HEK293 (cell line): ENCODE data around the gene TRAPPC6A.

ENCODE experiments used
- CTCF ChIA-PET: fragments of 350-600 bp; formaldehyde crosslinking; extraction: SDS; loops from one replicate; lab custom pipeline; 2021; ENCODE audit warnings: antibody characterized with exemption; lab: Yijun Ruan, JAX
- POLR2A ChIA-PET: fragments of 300-600 bp; formaldehyde crosslinking; extraction: SDS; loops from one replicate; lab custom pipeline; 2020; ENCODE audit warnings: antibody characterized with exemption, inconsistent platforms; lab: Yijun Ruan, JAX
- H3K27ac ChIP-seq: fragments of 200-500 bp; sonication (Bioruptor generic); 2 replicates; pipeline ENCODE4 v1.5.1; 2014; ENCODE audit warnings: low read depth, low read length, control low read depth, inconsistent platforms; ENCODE audit errors: extremely low read depth
- H3K36me3 ChIP-seq, 2 experiments: fragments of 200-500 bp in 1 of 2; sonication (Bioruptor generic) in 1 of 2; 1 replicate in 1 of 2; 2 replicates in 1 of 2; pipeline ENCODE4 v1.5.1; 2014 to 2017; ENCODE audit warnings: inconsistent platforms in 2 of 2, low read length in 2 of 2; ENCODE audit not compliant: control insufficient read depth in 2 of 2, insufficient read depth in 1 of 2
- H3K4me1 ChIP-seq: fragments of 200-500 bp; sonication (Bioruptor generic); 2 replicates; pipeline ENCODE4 v1.5.1; 2014; ENCODE audit warnings: mild to moderate bottlenecking, low read length, inconsistent platforms; ENCODE audit not compliant: control insufficient read depth, insufficient read depth
- H3K4me3 ChIP-seq: 2 replicates; pipeline ENCODE4 v1.5.1; 2011; ENCODE audit warnings: low read depth, mild to moderate bottlenecking, control low read depth, low read length, moderate library complexity
- H3K9me3 ChIP-seq: fragments of 200-500 bp; sonication (Bioruptor generic); 2 replicates; pipeline ENCODE4 v1.5.1; 2014; ENCODE audit warnings: low read depth, low read length, inconsistent platforms; ENCODE audit not compliant: control insufficient read depth, insufficient read depth
- MEIS1 ChIP-seq: sonication (generic); formaldehyde crosslinking; IDR thresholded peaks from 2 replicates; pipeline ENCODE4 v1.8.1; 2022; ENCODE audit warnings: missing genetic modification reagents, mild to moderate bottlenecking, borderline replicate concordance
- SCRT1 ChIP-seq: fragments of 450-650 bp; formaldehyde crosslinking; IDR thresholded peaks from 2 replicates; pipeline ENCODE4 v1.5.1; 2016; ENCODE audit warnings: missing biosample characterization, missing genetic modification characterization, borderline replicate concordance
- WT1 ChIP-seq: fragments of 450-650 bp; formaldehyde crosslinking; IDR thresholded peaks from 2 replicates; pipeline ENCODE4 v1.5.1; 2016; ENCODE audit warnings: missing biosample characterization, missing genetic modification characterization
- ZBTB20 ChIP-seq: fragments of 450-650 bp; formaldehyde crosslinking; IDR thresholded peaks from 2 replicates; pipeline ENCODE4 v1.5.1; 2016; ENCODE audit warnings: missing biosample characterization, missing genetic modification characterization
- ZNF133 ChIP-seq: fragments of 450-650 bp; formaldehyde crosslinking; IDR thresholded peaks from 2 replicates; pipeline ENCODE4 v1.5.1; 2016; ENCODE audit warnings: missing biosample characterization, missing genetic modification characterization
- ZNF184 ChIP-seq: fragments of 450-650 bp; IDR thresholded peaks from 2 replicates; pipeline ENCODE4 v1.5.1; 2018; ENCODE audit warnings: missing biosample characterization, mild to moderate bottlenecking, missing genetic modification characterization
- ZNF2 ChIP-seq: fragments of 450-650 bp; formaldehyde crosslinking; IDR thresholded peaks from 2 replicates; pipeline ENCODE4 v1.5.1; 2016; ENCODE audit warnings: missing biosample characterization, missing genetic modification characterization
- ZNF366 ChIP-seq: fragments of 450-650 bp; formaldehyde crosslinking; conservative IDR thresholded peaks from 2 replicates; pipeline ENCODE4 v1.5.1; 2016; ENCODE audit warnings: missing biosample characterization, missing genetic modification characterization
- ZNF423 ChIP-seq: fragments of 450-650 bp; formaldehyde crosslinking; IDR thresholded peaks from 2 replicates; pipeline ENCODE4 v1.5.1; 2016; ENCODE audit warnings: missing biosample characterization, missing genetic modification characterization
- ZNF48 ChIP-seq: fragments of 450-650 bp; formaldehyde crosslinking; IDR thresholded peaks from 2 replicates; pipeline ENCODE4 v1.5.1; 2016; ENCODE audit warnings: missing biosample characterization, missing genetic modification characterization
- ZNF560 ChIP-seq: fragments of 450-650 bp; formaldehyde crosslinking; IDR thresholded peaks from 2 replicates; pipeline ENCODE4 v1.5.1; 2017; ENCODE audit warnings: missing biosample characterization, missing genetic modification characterization, borderline replicate concordance
- ZNF624 ChIP-seq: fragments of 450-650 bp; formaldehyde crosslinking; IDR thresholded peaks from 2 replicates; pipeline ENCODE4 v1.5.1; 2017; ENCODE audit warnings: missing biosample characterization, missing genetic modification characterization
- ZNF629 ChIP-seq: fragments of 450-650 bp; formaldehyde crosslinking; IDR thresholded peaks from 2 replicates; pipeline ENCODE4 v1.5.1; 2017; ENCODE audit warnings: missing biosample characterization, missing genetic modification characterization
- ZNF747 ChIP-seq: fragments of 450-650 bp; formaldehyde crosslinking; IDR thresholded peaks from 2 replicates; pipeline ENCODE4 v1.5.1; 2016; ENCODE audit warnings: missing biosample characterization, missing genetic modification characterization
- ZNF785 ChIP-seq: fragments of 450-650 bp; formaldehyde crosslinking; IDR thresholded peaks from 2 replicates; pipeline ENCODE4 v1.5.1; 2016; ENCODE audit warnings: missing biosample characterization, missing genetic modification characterization
- ZNF843 ChIP-seq: fragments of 450-650 bp; formaldehyde crosslinking; IDR thresholded peaks from 2 replicates; pipeline ENCODE4 v1.5.1; 2016; ENCODE audit warnings: missing biosample characterization, missing genetic modification characterization
- ZXDB ChIP-seq: fragments of 450-650 bp; formaldehyde crosslinking; IDR thresholded peaks from 2 replicates; pipeline ENCODE4 v1.5.1; 2016; ENCODE audit warnings: missing biosample characterization, missing genetic modification characterization
- TF ChIP-seq, protein P1 (sequence below): fragments of 450-650 bp; formaldehyde crosslinking; IDR thresholded peaks from 2 replicates; pipeline ENCODE4 v1.5.1; 2016; ENCODE audit warnings: missing biosample characterization, missing genetic modification characterization
- TF ChIP-seq, protein P2 (sequence below): fragments of 450-650 bp; formaldehyde crosslinking; IDR thresholded peaks from 2 replicates; pipeline ENCODE4 v1.5.1; 2016; ENCODE audit warnings: missing biosample characterization, missing genetic modification characterization, low read depth
- TF ChIP-seq, protein P3 (sequence below): fragments of 450-650 bp; formaldehyde crosslinking; IDR thresholded peaks from 2 replicates; pipeline ENCODE4; 2016; ENCODE audit warnings: missing biosample characterization, missing genetic modification characterization
- TF ChIP-seq, protein P4 (sequence below): fragments of 450-650 bp; formaldehyde crosslinking; IDR thresholded peaks from 2 replicates; pipeline ENCODE4 v1.5.1; 2017; ENCODE audit warnings: missing biosample characterization, missing genetic modification characterization
- TF ChIP-seq, protein P5 (sequence below): fragments of 450-650 bp; formaldehyde crosslinking; IDR thresholded peaks from 2 replicates; pipeline ENCODE4 v1.5.1; 2016; ENCODE audit warnings: missing biosample characterization, missing genetic modification characterization
- TF ChIP-seq, protein P6 (sequence below): IDR thresholded peaks from 2 replicates; pipeline ENCODE4 v1.6.1; 2011; ENCODE audit warnings: mild to moderate bottlenecking, low read depth, low read length, borderline replicate concordance

TRAPPC6A gene

DNA sequence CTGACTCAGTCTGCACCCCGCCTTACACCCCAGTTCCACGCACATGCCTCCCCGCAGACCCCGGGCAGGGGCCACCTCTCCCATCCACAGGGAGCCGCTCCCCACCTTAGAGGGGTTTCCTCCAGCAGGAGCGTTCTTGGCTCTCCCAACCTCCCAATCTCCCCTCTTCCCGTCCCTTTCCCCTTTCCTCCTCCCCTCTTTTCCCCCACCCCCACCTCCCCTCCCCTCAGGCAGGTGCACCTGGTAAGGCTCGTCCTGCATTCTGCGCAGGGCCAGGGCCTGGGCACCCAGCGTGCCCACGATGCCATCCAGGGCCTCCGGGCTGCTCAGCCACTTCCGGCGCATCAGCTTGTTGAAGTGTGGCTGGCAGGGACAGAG, 39.9 kb upstream of the TRAPPC6A start:
- Histone ChIP-seq H3K9me3 (no peaks in the 10 kb centered on the region), H3K36me3 (no peaks in the 10 kb centered on the region), H3K4me3 (no peak overlapping the region), H3K4me1 (no peaks in the 10 kb centered on the region), H3K27ac (no peak overlapping the region)
- ChIA-PET POLR2A (no interaction called here), CTCF (no interaction called here)
- TF ChIP-seq ZNF366 (tag by site-specific recombination): no peak
- no peak for TF ChIP-seq MEIS1 (CRISPR knock-in tag)
- TF ChIP-seq ZNF48 (tag by site-specific recombination): no peak
- TF ChIP-seq ZNF2: no peak
- TF ChIP-seq ZNF629 (tag by site-specific recombination): no peak
- no peak for TF ChIP-seq ZNF785 (tag by site-specific recombination)
- TF ChIP-seq ZNF423: no peak
- TF ChIP-seq ZNF747 (tag by site-specific recombination): no peak
- TF ChIP-seq ZNF184 (tag by site-specific recombination): no peak
- no peak for TF ChIP-seq WT1
- no peak for TF ChIP-seq ZNF560
- TF ChIP-seq, protein P1, sequence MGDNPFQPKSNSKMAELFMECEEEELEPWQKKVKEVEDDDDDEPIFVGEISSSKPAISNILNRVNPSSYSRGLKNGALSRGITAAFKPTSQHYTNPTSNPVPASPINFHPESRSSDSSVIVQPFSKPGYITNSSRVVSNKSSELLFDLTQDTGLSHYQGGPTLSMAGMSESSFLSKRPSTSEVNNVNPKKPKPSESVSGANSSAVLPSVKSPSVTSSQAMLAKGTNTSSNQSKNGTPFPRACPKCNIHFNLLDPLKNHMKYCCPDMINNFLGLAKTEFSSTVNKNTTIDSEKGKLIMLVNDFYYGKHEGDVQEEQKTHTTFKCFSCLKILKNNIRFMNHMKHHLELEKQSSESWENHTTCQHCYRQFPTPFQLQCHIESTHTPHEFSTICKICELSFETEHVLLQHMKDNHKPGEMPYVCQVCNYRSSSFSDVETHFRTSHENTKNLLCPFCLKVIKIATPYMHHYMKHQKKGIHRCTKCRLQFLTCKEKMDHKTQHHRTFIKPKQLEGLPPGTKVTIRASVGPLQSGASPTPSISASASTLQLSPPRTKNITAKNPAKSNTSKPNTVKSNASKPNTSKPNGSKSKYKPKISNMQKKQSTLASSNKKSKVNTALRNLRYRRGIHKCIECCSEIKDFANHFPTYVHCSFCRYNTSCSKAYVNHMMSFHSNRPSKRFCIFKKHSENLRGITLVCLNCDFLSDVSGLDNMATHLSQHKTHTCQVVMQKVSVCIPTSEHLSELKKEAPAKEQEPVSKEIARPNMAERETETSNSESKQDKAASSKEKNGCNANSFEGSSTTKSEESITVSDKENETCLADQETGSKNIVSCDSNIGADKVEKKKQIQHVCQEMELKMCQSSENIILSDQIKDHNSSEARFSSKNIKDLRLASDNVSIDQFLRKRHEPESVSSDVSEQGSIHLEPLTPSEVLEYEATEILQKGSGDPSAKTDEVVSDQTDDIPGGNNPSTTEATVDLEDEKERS (tag by site-specific recombination): no peak

DNA sequence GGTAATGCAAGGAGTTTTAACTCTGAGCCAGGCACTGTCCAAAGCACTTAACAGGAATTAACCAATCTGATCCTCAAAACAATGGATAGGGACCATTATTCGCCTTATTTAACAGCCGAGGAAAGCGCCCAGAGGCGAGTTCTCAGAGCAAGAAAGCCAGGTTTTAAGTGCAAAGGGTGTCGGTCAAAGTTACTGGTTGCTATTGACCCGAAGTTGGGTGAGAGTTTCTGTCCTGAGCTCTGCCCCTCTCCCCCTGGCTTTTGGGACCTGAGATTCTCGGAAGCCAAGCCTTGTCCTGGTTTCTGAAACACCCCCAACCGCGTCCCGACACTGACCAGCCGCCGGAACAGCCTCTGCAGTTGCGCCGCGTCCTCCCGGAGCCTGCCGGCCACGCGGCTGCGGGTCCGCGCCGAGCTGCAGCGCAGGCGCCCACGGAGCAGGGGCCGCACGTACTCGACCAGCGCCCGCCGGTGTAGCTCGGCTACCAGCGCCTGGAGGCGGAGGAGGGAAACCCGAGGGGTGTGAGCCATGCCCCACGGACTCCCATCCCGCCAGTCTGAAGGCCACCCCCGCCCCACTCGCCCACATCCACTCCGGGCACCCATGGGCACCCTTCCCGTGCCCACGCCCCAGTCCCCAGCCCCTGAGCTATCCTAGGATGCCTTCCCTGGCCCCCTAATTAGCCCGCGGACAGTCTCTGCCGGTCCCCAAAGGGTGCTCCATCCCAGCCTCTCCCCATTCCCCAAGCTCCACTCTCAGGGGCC, 39.3 kb upstream of the TRAPPC6A start:
- POLR2A ChIA-PET: no interaction called here
- Histone ChIP-seq H3K27ac (no peak overlapping the region), H3K9me3 (no peaks in the 10 kb centered on the region), H3K4me3 (no peak overlapping the region), H3K36me3 (no peaks in the 10 kb centered on the region), H3K4me1 (no peaks in the 10 kb centered on the region)
- CTCF ChIA-PET: interaction anchor here (0.8 to 0.9 kb wide), 2 partner anchors 17 to 32 kb away, joined by 3 to 4 read pairs; no protein-coding TSS in a partner anchor
- TF ChIP-seq, protein P2, sequence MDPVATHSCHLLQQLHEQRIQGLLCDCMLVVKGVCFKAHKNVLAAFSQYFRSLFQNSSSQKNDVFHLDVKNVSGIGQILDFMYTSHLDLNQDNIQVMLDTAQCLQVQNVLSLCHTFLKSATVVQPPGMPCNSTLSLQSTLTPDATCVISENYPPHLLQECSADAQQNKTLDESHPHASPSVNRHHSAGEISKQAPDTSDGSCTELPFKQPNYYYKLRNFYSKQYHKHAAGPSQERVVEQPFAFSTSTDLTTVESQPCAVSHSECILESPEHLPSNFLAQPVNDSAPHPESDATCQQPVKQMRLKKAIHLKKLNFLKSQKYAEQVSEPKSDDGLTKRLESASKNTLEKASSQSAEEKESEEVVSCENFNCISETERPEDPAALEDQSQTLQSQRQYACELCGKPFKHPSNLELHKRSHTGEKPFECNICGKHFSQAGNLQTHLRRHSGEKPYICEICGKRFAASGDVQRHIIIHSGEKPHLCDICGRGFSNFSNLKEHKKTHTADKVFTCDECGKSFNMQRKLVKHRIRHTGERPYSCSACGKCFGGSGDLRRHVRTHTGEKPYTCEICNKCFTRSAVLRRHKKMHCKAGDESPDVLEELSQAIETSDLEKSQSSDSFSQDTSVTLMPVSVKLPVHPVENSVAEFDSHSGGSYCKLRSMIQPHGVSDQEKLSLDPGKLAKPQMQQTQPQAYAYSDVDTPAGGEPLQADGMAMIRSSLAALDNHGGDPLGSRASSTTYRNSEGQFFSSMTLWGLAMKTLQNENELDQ (tag by site-specific recombination): no peak
- no peak for TF ChIP-seq ZBTB20 (tag by site-specific recombination)
- TF ChIP-seq, protein P3, sequence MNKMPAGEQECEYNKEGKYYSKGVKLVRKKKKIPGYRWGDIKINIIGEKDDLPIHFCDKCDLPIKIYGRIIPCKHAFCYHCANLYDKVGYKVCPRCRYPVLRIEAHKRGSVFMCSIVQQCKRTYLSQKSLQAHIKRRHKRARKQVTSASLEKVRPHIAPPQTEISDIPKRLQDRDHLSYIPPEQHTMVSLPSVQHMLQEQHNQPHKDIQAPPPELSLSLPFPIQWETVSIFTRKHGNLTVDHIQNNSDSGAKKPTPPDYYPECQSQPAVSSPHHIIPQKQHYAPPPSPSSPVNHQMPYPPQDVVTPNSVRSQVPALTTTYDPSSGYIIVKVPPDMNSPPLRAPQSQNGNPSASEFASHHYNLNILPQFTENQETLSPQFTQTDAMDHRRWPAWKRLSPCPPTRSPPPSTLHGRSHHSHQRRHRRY (tag by site-specific recombination): no peak
- TF ChIP-seq, protein P4, sequence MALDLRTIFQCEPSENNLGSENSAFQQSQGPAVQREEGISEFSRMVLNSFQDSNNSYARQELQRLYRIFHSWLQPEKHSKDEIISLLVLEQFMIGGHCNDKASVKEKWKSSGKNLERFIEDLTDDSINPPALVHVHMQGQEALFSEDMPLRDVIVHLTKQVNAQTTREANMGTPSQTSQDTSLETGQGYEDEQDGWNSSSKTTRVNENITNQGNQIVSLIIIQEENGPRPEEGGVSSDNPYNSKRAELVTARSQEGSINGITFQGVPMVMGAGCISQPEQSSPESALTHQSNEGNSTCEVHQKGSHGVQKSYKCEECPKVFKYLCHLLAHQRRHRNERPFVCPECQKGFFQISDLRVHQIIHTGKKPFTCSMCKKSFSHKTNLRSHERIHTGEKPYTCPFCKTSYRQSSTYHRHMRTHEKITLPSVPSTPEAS (tag by site-specific recombination): no peak
- TF ChIP-seq ZNF133 (tag by site-specific recombination): no peak
- no peak for TF ChIP-seq ZNF624 (tag by site-specific recombination)
- TF ChIP-seq ZXDB (tag by site-specific recombination): no peak
- TF ChIP-seq SCRT1 (tag by site-specific recombination): no peak
- no peak for TF ChIP-seq ZNF785 (tag by site-specific recombination)
- TF ChIP-seq, protein P5, sequence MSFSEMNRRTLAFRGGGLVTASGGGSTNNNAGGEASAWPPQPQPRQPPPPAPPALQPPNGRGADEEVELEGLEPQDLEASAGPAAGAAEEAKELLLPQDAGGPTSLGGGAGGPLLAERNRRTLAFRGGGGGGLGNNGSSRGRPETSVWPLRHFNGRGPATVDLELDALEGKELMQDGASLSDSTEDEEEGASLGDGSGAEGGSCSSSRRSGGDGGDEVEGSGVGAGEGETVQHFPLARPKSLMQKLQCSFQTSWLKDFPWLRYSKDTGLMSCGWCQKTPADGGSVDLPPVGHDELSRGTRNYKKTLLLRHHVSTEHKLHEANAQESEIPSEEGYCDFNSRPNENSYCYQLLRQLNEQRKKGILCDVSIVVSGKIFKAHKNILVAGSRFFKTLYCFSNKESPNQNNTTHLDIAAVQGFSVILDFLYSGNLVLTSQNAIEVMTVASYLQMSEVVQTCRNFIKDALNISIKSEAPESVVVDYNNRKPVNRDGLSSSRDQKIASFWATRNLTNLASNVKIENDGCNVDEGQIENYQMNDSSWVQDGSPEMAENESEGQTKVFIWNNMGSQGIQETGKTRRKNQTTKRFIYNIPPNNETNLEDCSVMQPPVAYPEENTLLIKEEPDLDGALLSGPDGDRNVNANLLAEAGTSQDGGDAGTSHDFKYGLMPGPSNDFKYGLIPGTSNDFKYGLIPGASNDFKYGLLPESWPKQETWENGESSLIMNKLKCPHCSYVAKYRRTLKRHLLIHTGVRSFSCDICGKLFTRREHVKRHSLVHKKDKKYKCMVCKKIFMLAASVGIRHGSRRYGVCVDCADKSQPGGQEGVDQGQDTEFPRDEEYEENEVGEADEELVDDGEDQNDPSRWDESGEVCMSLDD (tag by site-specific recombination): no peak
- no peak for TF ChIP-seq ZNF843
- TF ChIP-seq, protein P6, sequence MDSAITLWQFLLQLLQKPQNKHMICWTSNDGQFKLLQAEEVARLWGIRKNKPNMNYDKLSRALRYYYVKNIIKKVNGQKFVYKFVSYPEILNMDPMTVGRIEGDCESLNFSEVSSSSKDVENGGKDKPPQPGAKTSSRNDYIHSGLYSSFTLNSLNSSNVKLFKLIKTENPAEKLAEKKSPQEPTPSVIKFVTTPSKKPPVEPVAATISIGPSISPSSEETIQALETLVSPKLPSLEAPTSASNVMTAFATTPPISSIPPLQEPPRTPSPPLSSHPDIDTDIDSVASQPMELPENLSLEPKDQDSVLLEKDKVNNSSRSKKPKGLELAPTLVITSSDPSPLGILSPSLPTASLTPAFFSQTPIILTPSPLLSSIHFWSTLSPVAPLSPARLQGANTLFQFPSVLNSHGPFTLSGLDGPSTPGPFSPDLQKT: no peak
- TF ChIP-seq, all 188 proteins: peak for 0
